SK-N-SH (cell line): ENCODE results near the gene TIAM2. TPM values are rescaled to one million over a fixed set of nuclear protein-coding genes. Genes with fewer than 3 reads are reported as not detected.
A peak's percentile ranks its signal among the peaks of the same experiment; 100 is the strongest.

Source experiments
- CTCF ChIA-PET: fragments of 300-600, 350-600 bp; formaldehyde crosslinking; extraction: SDS; loops from one replicate; lab custom pipeline; 2021; lab: Yijun Ruan, JAX
- POLR2A ChIA-PET: fragments of 350-600 bp; sonication (Branson Sonifier 250); formaldehyde crosslinking; extraction: SDS; loops from one replicate; lab custom pipeline; 2020; ENCODE audit warnings: antibody characterized with exemption, inconsistent platforms; lab: Yijun Ruan, JAX
- DNase-seq: peaks from one replicate; pipeline ENCODE4 v3.0.0; 2012
- H2AFZ ChIP-seq: fragments of 200-600 bp; sonication (generic); 2 replicates; pipeline ENCODE4 v1.8.1; 2016; ENCODE audit warnings: antibody characterized with exemption, mild to moderate bottlenecking, low read depth
- H3F3A ChIP-seq: fragments of 200-600 bp; sonication (generic); replicated peaks from 2 replicates; pipeline ENCODE3; 2016; ENCODE audit warnings: antibody characterized with exemption, mild to moderate bottlenecking; ENCODE audit not compliant: insufficient read depth
- H3K27ac ChIP-seq, 2 experiments: fragments of 200-500 bp in 1 of 2; fragments of 200-600 bp in 1 of 2; sonication (Bioruptor generic) in 1 of 2; sonication (generic), shearing (Covaris generic) in 1 of 2; 2 replicates each; pipeline versions ENCODE4 v1.5.1 to v1.6.1; 2014 to 2016; ENCODE audit warnings: low read depth in 2 of 2, inconsistent platforms in 1 of 2, low read length in 1 of 2, mild to moderate bottlenecking in 1 of 2, mixed read lengths in 1 of 2
- H3K27me3 ChIP-seq: fragments of 200-600 bp; sonication (generic), shearing (Covaris generic); 2 replicates; pipeline ENCODE4 v1.6.1; 2016; ENCODE audit warnings: mixed run types; ENCODE audit not compliant: insufficient read depth
- H3K36me3 ChIP-seq, 2 experiments: fragments of 200-500 bp in 1 of 2; fragments of 200-600 bp in 1 of 2; sonication (Bioruptor generic) in 1 of 2; sonication (generic) in 1 of 2; replicated peaks in 1 of 2; 2 replicates each; pipeline versions ENCODE3 to v1.5.1; 2014 to 2016; ENCODE audit warnings: low read length in 1 of 2, mild to moderate bottlenecking in 1 of 2; ENCODE audit not compliant: insufficient read depth in 2 of 2, control insufficient read depth in 1 of 2
- H3K4me1 ChIP-seq, 2 experiments: fragments of 200-500 bp in 1 of 2; fragments of 200-600 bp in 1 of 2; sonication (Bioruptor generic) in 1 of 2; sonication (generic), shearing (Covaris generic) in 1 of 2; 2 replicates each; pipeline versions ENCODE4 v1.5.1 to v1.6.1; 2014 to 2016; ENCODE audit warnings: low read depth in 1 of 2, low read length in 1 of 2, mixed run types in 1 of 2; ENCODE audit not compliant: insufficient read depth in 2 of 2, control insufficient read depth in 1 of 2
- H3K4me2 ChIP-seq: fragments of 200-600 bp; sonication (generic), shearing (Covaris generic); 2 replicates; pipeline ENCODE4 v1.6.1; 2017; ENCODE audit warnings: mixed run types
- H3K4me3 ChIP-seq, 2 experiments: fragments of 200-500 bp in 1 of 2; fragments of 200-600 bp in 1 of 2; sonication (Bioruptor generic) in 1 of 2; sonication (generic), shearing (Covaris generic) in 1 of 2; 2 replicates each; pipeline versions ENCODE4 v1.5.1 to v1.8.1; 2014 to 2016; ENCODE audit warnings: low read depth in 2 of 2, inconsistent platforms in 1 of 2, low read length in 1 of 2, mild to moderate bottlenecking in 1 of 2, mixed read lengths in 1 of 2, moderate library complexity in 1 of 2
- H3K79me2 ChIP-seq: fragments of 200-600 bp; sonication (generic); 2 replicates; pipeline ENCODE4 v1.8.1; 2017; ENCODE audit warnings: mild to moderate bottlenecking; ENCODE audit not compliant: insufficient read depth
- H3K9ac ChIP-seq: fragments of 200-600 bp; sonication (generic); 2 replicates; pipeline ENCODE4 v1.6.1; 2017; ENCODE audit warnings: mixed run types
- H3K9me2 ChIP-seq: fragments of 200-600 bp; sonication (generic); 2 replicates; pipeline ENCODE4 v1.6.1; 2017; ENCODE audit warnings: mixed run types
- H3K9me3 ChIP-seq: fragments of 200-600 bp; sonication (generic); 2 replicates; pipeline ENCODE4 v1.6.1; 2017; ENCODE audit warnings: mixed run types, mild to moderate bottlenecking, moderate library complexity
- H4K20me1 ChIP-seq: fragments of 200-600 bp; sonication (generic); 2 replicates; pipeline ENCODE4 v1.6.1; 2017; ENCODE audit warnings: mild to moderate bottlenecking, mixed run types; ENCODE audit not compliant: insufficient read depth
- CHD2 ChIP-seq: fragments of 150-350 bp; IDR thresholded peaks from 2 replicates; pipeline ENCODE4 v1.6.1; 2018; ENCODE audit warnings: low read length; ENCODE audit not compliant: partially characterized antibody
- EP300 ChIP-seq, 2 experiments: IDR thresholded peaks; 2 replicates each; pipeline versions ENCODE4 v1.4.0 to v1.6.1; 2012; ENCODE audit warnings: borderline replicate concordance in 1 of 2, low read depth in 1 of 2, low read length in 1 of 2
- EZH2phosphoT487 ChIP-seq: fragments of 200-600 bp; sonication (generic); IDR thresholded peaks from 2 replicates; pipeline ENCODE4 v1.6.1; 2017; ENCODE audit warnings: low read depth, mixed run types, mild to moderate bottlenecking, antibody characterized with exemption, moderate library complexity, borderline replicate concordance
- FOXJ3 ChIP-seq: sonication (generic); formaldehyde crosslinking; IDR thresholded peaks from 2 replicates; pipeline ENCODE4 v1.5.1; 2020; ENCODE audit warnings: mild to moderate bottlenecking, missing genetic modification reagents
- GABPA ChIP-seq: IDR thresholded peaks from 2 replicates; pipeline ENCODE4 v1.4.0; 2012; ENCODE audit warnings: low read depth, mild to moderate bottlenecking
- GATA2 ChIP-seq: sonication (generic); formaldehyde crosslinking; IDR thresholded peaks from 2 replicates; pipeline ENCODE4 v1.5.0; 2020; ENCODE audit warnings: mild to moderate bottlenecking, missing genetic modification reagents
- MAX ChIP-seq: IDR thresholded peaks from 2 replicates; pipeline ENCODE4 v1.4.0; 2012; ENCODE audit warnings: low read depth
- POLR2AphosphoS5 ChIP-seq: IDR thresholded peaks from 2 replicates; pipeline ENCODE4 v1.6.1; 2012; ENCODE audit warnings: low read depth, low read length
- RAD21 ChIP-seq: IDR thresholded peaks from 2 replicates; pipeline ENCODE4 v1.6.1; 2012; ENCODE audit warnings: mild to moderate bottlenecking, low read length
- RFX5 ChIP-seq: IDR thresholded peaks from 2 replicates; pipeline ENCODE4 v1.6.1; 2012; ENCODE audit warnings: mild to moderate bottlenecking, improper control_type of control experiment, low read length
- TCF12 ChIP-seq: IDR thresholded peaks from 2 replicates; pipeline ENCODE4 v1.4.0; 2012
- WGBS: methylation state at CpG from one replicate; pipeline ENCODE4 v1.1.6; 2017; ENCODE audit warnings: low lambda C conversion rate; 5-methylcytosine and 5-hydroxymethylcytosine counted together
- polyA plus RNA-seq, 3 experiments: library from polyadenylated mRNA; depleted of rRNA; stranded (reverse); fragments of >200 nt; gene quantifications; 2 replicates each; pipeline ENCODE4 v1.2.3, GENCODE V29; 2012
- TF ChIP-seq, protein P1 (sequence below): fragments of 150-350 bp; IDR thresholded peaks from 2 replicates; pipeline ENCODE4 v1.6.1; 2017; ENCODE audit warnings: antibody characterized with exemption, low read length, low read depth, borderline replicate concordance
- TF ChIP-seq, protein P2 (sequence below): IDR thresholded peaks from 2 replicates; pipeline ENCODE4 v1.4.0; 2012; ENCODE audit warnings: low read depth, borderline replicate concordance

The TIAM2 gene
- polyA plus RNA-seq, 1 of the 3 experiments (the other 2 are of a cell fraction), result 13.6 TPM

- no peaks in the 10 kb centered on the region for H3K9me3 ChIP-seq
- CTCF ChIA-PET, result interaction anchor here (0.9 to 5.1 kb wide), 6 partner anchors 10 to 582 kb away, joined by 3 to 36 read pairs (median 6); no protein-coding TSS in a partner anchor
- TF ChIP-seq POLR2AphosphoS5, result no peak
- TF ChIP-seq, protein P1, sequence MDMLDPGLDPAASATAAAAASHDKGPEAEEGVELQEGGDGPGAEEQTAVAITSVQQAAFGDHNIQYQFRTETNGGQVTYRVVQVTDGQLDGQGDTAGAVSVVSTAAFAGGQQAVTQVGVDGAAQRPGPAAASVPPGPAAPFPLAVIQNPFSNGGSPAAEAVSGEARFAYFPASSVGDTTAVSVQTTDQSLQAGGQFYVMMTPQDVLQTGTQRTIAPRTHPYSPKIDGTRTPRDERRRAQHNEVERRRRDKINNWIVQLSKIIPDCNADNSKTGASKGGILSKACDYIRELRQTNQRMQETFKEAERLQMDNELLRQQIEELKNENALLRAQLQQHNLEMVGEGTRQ, result no peak
- TF ChIP-seq GATA2 (CRISPR knock-in tag), result no peak
- no peak for TF ChIP-seq TCF12
- no peak for TF ChIP-seq GABPA
- TF ChIP-seq, all 33 proteins: peak for 0
- Histone ChIP-seq H3F3A (peaks cover 6% of the 10 kb centered on the region), H3K79me2 (peaks cover 1% of the 10 kb centered on the region; the same call in 1 of the 2 replicates), H2AFZ (no peak overlapping the region), H3K27ac (peak overlapping the region in 1 of 2 experiments; percentile 53; a peak in 2 of 4 replicates), H3K4me1 (peaks cover 0 to 41% of the 10 kb centered on the region in 2 experiments; a peak in 3 of 4 replicates), H3K36me3 (peaks cover 63 to 77% of the 10 kb centered on the region in 2 experiments), H3K4me2 (no peak overlapping the region), H3K9ac (no peak overlapping the region), H3K9me2 (no peaks in the 10 kb centered on the region), H4K20me1 (no peaks in the 10 kb centered on the region), H3K4me3 (no peak overlapping the region), H3K27me3 (no peaks in the 10 kb centered on the region)
- DNase-seq, result no peak
- 93% methylated on average over 9 of the region's 9 CpGs for WGBS
- POLR2A ChIA-PET, result no interaction called here
Measured at GRCh38 chr6:155257796-155258195, 262.7 kb downstream of the TIAM2 start.

DNA sequence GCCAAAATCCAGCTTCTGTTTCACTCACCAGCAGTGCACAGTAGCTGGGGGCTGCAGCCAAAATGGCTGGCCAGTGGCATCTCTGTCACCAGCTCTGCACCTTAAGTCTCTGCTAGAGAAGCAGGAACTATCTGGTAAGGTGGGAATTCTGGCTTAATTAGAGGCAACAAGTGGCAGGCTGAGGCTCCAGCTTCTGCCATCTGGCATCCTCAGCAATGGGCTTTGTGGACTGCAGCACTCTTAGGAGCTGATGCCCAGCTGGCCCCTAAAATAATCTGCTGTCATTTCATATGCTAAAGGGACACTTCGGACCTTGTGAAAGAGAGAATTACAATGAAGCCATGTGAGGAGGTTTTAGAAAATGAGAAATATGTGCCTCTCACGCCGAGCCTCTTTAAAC, 264.1 kb downstream of the TIAM2 start:
- no peak overlapping the region for H2AFZ ChIP-seq
- H3K79me2 ChIP-seq, result peaks cover 8% of the 10 kb centered on the region; the same call in 1 of the 2 replicates
- no peaks in the 10 kb centered on the region for H3K27me3 ChIP-seq
- no peaks in the 10 kb centered on the region for H3F3A ChIP-seq
- no peak overlapping the region for H3K4me3 ChIP-seq
- TF ChIP-seq FOXJ3 (CRISPR knock-in tag) (no peak), EZH2phosphoT487 (no peak), CHD2 (no peak), POLR2AphosphoS5 (no peak), RFX5 (no peak), GABPA (no peak), RAD21 (no peak), EP300 (IDR thresholded peaks at IDR 0.05; ENCODE audit: borderline replicate concordance in 1 of 2, low read depth in 1 of 2, low read length in 1 of 2) (no peak), MAX (no peak)
- TF ChIP-seq, protein P2, sequence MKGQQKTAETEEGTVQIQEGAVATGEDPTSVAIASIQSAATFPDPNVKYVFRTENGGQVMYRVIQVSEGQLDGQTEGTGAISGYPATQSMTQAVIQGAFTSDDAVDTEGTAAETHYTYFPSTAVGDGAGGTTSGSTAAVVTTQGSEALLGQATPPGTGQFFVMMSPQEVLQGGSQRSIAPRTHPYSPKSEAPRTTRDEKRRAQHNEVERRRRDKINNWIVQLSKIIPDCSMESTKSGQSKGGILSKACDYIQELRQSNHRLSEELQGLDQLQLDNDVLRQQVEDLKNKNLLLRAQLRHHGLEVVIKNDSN, result no peak
- no peaks in the 10 kb centered on the region for H3K9me2 ChIP-seq
- CTCF ChIA-PET, result interaction anchor here (0.7 to 5.1 kb wide), 9 partner anchors 8 to 391 kb away, joined by 3 to 36 read pairs (median 4); no protein-coding TSS in a partner anchor
- POLR2A ChIA-PET, result no interaction called here
- H4K20me1 ChIP-seq, result no peaks in the 10 kb centered on the region
- peaks cover 55 to 72% of the 10 kb centered on the region in 2 experiments for H3K36me3 ChIP-seq
- peaks cover 0 to 53% of the 10 kb centered on the region in 2 experiments; a peak in 3 of 4 replicates for H3K4me1 ChIP-seq
- H3K27ac ChIP-seq, result peak overlapping the region in 1 of 2 experiments; percentile 34; a peak in 1 of 4 replicates
- no peak overlapping the region for H3K9ac ChIP-seq
- no peak for DNase-seq
- H3K4me2 ChIP-seq, result no peak overlapping the region
- 93% methylated on average over 3 of the region's 3 CpGs for WGBS
- H3K9me3 ChIP-seq, result no peaks in the 10 kb centered on the region
